ENCODE results near the gene TBX20. TPM values are rescaled to one million over a fixed set of nuclear protein-coding genes. Genes with fewer than 3 reads are reported as not detected.
"Not testable (repeated sequence)": the region's sequence is repeated elsewhere in the genome, so short reads cannot be mapped to it uniquely, and the experiment has no call there.

Gene TBX20
- total RNA-seq, 1 experiment from 2014 or later, result 2.5 TPM

DNA sequence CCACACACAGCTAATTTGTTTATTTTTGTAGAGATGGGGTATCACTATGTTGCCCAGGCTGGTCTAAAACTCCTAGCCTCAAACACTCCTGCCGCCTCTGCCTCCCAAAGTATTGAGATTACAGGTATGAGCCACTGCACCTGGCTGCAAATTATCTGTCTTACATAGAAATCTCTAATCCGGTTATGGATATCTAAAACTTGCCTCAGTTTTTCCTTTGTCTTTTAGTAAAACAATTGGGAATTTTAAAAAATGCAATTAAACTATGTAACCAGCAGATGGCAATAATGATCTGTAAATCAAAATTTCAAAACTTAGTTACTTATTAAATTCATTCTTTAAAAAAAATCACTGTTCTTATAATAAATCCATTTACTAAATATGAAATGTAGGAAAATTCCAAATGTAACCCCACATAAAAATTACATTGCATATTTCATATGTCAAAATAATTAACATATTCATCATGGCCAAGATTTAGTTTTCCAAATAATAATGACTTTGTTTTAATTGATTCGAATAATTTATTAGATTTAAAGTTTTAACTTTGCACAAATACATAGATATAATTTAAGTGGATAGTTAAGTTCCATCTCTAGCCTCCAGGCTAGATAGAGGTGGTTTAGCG, 63.6 kb downstream of the TBX20 start:
- H3K4me1 Mint-ChIP-seq (ENCODE audit: low read depth, unreplicated experiment); H3K4me3 Mint-ChIP-seq (ENCODE audit: unreplicated experiment); H3K36me3 ChIP-seq (ENCODE audit: control insufficient read depth, insufficient read depth, low read length); H3K9me3 Mint-ChIP-seq (ENCODE audit: unreplicated experiment); H3K36me3 Mint-ChIP-seq (ENCODE audit: insufficient read depth, unreplicated experiment); DNase-seq; POLR2A ChIA-PET; H3K4me1 ChIP-seq; H3K9me3 ChIP-seq; H3K27me3 ChIP-seq (replicated peaks; ENCODE audit: control insufficient read depth, insufficient read depth, low read length); H3K4me3 ChIP-seq (ENCODE audit: low read depth, low read length); BruUV-seq (replicated peaks); H3K27ac Mint-ChIP-seq (ENCODE audit: unreplicated experiment); H3K27me3 Mint-ChIP-seq (ENCODE audit: insufficient read depth, unreplicated experiment): not testable (repeated sequence)
- intact Hi-C loops (cut with micrococcal nuclease; ENCODE audit: unreplicated experiment), result loop anchor here (1.0 to 5.0 kb wide), 3 partner anchors 330 to 432 kb away; no protein-coding TSS in a partner anchor
- CTCF ChIA-PET, result interaction anchor here (0.8 kb wide), 1 partner anchor 330 kb away, joined by 4 read pairs; no protein-coding TSS in a partner anchor
- peak in 1 of 2 experiments; percentile 15 for TF ChIP-seq CTCF (IDR thresholded peaks at IDR 0.05; ENCODE audit: insufficient read depth in 1 of 2, low read depth in 1 of 2, low read length in 1 of 2, severe bottlenecking in 1 of 2, unreplicated experiment in 1 of 2)

DNA sequence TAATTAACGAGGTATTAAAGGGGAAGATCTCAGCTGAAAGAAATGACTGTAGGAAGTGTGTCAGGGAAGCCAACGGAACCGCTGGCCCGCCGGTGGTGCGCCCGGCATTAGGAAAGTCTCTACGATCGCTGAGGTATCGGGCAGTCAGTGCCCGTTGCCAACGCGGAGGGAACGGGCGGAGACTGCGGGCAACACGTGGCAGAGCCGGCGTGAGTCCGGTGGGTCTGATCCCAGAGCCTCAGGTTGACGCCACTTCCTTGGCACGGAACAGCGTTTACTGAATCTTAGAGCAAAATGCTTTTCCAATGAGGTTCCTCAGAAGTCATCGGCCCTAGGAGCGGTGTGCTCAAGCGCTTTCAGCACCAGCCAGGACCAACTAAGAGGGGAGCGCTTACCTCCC, 67.1 kb downstream of the TBX20 start:
- H3K4me3 ChIP-seq (ENCODE audit: low read depth, low read length); POLR2A ChIA-PET; H3K9me3 Mint-ChIP-seq (ENCODE audit: unreplicated experiment); H3K27me3 Mint-ChIP-seq (ENCODE audit: insufficient read depth, unreplicated experiment); CTCF ChIA-PET; H3K9me3 ChIP-seq; H3K36me3 Mint-ChIP-seq (ENCODE audit: insufficient read depth, unreplicated experiment); intact Hi-C loops (cut with micrococcal nuclease; ENCODE audit: unreplicated experiment); BruUV-seq (replicated peaks); H3K36me3 ChIP-seq (ENCODE audit: control insufficient read depth, insufficient read depth, low read length); H3K27ac Mint-ChIP-seq (ENCODE audit: unreplicated experiment); H3K4me3 Mint-ChIP-seq (ENCODE audit: unreplicated experiment); DNase-seq; H3K4me1 Mint-ChIP-seq (ENCODE audit: low read depth, unreplicated experiment); H3K4me1 ChIP-seq; H3K27me3 ChIP-seq (replicated peaks; ENCODE audit: control insufficient read depth, insufficient read depth, low read length): not testable (repeated sequence)

GRCh38 chr7:35185908-35186731, 67.8 kb downstream of the TBX20 start:
- Mint-ChIP-seq H3K27ac (ENCODE audit: unreplicated experiment) (no peak overlapping the region), H3K27me3 (ENCODE audit: insufficient read depth, unreplicated experiment) (peaks cover 10% of the 10 kb centered on the region), H3K36me3 (ENCODE audit: insufficient read depth, unreplicated experiment) (no peaks in the 10 kb centered on the region), H3K4me3 (ENCODE audit: unreplicated experiment) (no peak overlapping the region), H3K4me1 (ENCODE audit: low read depth, unreplicated experiment) (no peaks in the 10 kb centered on the region), H3K9me3 (ENCODE audit: unreplicated experiment) (no peaks in the 10 kb centered on the region)
- Histone ChIP-seq H3K9me3 (no peaks in the 10 kb centered on the region), H3K27me3 (replicated peaks; ENCODE audit: control insufficient read depth, insufficient read depth, low read length) (no peaks in the 10 kb centered on the region), H3K36me3 (ENCODE audit: control insufficient read depth, insufficient read depth, low read length) (no peaks in the 10 kb centered on the region), H3K4me1 (no peaks in the 10 kb centered on the region), H3K4me3 (ENCODE audit: low read depth, low read length) (no peak overlapping the region)
- intact Hi-C loops (cut with micrococcal nuclease; ENCODE audit: unreplicated experiment), result no loop called here
- BruUV-seq (replicated peaks), result no TSS peak
- CTCF ChIA-PET, result no interaction called here
- DNase-seq, result no peak
- POLR2A ChIA-PET, result no interaction called here
- no peak for TF ChIP-seq CTCF (IDR thresholded peaks at IDR 0.05; ENCODE audit: insufficient read depth in 1 of 2, low read depth in 1 of 2, low read length in 1 of 2, severe bottlenecking in 1 of 2, unreplicated experiment in 1 of 2)

GRCh38 chr7:35185578-35185907, 68.4 kb downstream of the TBX20 start:
- not testable (repeated sequence) for H3K4me3 Mint-ChIP-seq (ENCODE audit: unreplicated experiment); BruUV-seq (replicated peaks)

GRCh38 chr7:35184961-35185360, 68.9 kb downstream of the TBX20 start:
- H3K36me3 ChIP-seq (ENCODE audit: control insufficient read depth, insufficient read depth, low read length); H3K4me1 Mint-ChIP-seq (ENCODE audit: low read depth, unreplicated experiment); H3K9me3 ChIP-seq; H3K4me3 Mint-ChIP-seq (ENCODE audit: unreplicated experiment); POLR2A ChIA-PET; H3K27me3 Mint-ChIP-seq (ENCODE audit: insufficient read depth, unreplicated experiment); H3K4me1 ChIP-seq; DNase-seq; CTCF ChIA-PET; H3K36me3 Mint-ChIP-seq (ENCODE audit: insufficient read depth, unreplicated experiment); H3K27me3 ChIP-seq (replicated peaks; ENCODE audit: control insufficient read depth, insufficient read depth, low read length); H3K27ac Mint-ChIP-seq (ENCODE audit: unreplicated experiment); H3K9me3 Mint-ChIP-seq (ENCODE audit: unreplicated experiment); BruUV-seq (replicated peaks); H3K4me3 ChIP-seq (ENCODE audit: low read depth, low read length): not testable (repeated sequence)
- intact Hi-C loops (cut with micrococcal nuclease; ENCODE audit: unreplicated experiment), result loop anchor here (5.0 kb wide), 1 partner anchor 242 kb away; no protein-coding TSS in a partner anchor

More at GRCh38 chr7:35185578-35185907, 68.4 kb downstream of the TBX20 start:
- H3K36me3 Mint-ChIP-seq (ENCODE audit: insufficient read depth, unreplicated experiment); intact Hi-C loops (cut with micrococcal nuclease; ENCODE audit: unreplicated experiment); H3K9me3 ChIP-seq; H3K4me1 Mint-ChIP-seq (ENCODE audit: low read depth, unreplicated experiment); H3K27me3 ChIP-seq (replicated peaks; ENCODE audit: control insufficient read depth, insufficient read depth, low read length); H3K36me3 ChIP-seq (ENCODE audit: control insufficient read depth, insufficient read depth, low read length); DNase-seq; CTCF ChIA-PET; H3K4me3 ChIP-seq (ENCODE audit: low read depth, low read length); H3K27me3 Mint-ChIP-seq (ENCODE audit: insufficient read depth, unreplicated experiment); H3K9me3 Mint-ChIP-seq (ENCODE audit: unreplicated experiment); POLR2A ChIA-PET; H3K4me1 ChIP-seq; H3K27ac Mint-ChIP-seq (ENCODE audit: unreplicated experiment): not testable (repeated sequence)
